Spleen (tissue), 11 donors: ENCODE results near the gene EYA2. TPM values are rescaled to one million over a fixed set of nuclear protein-coding genes. Genes with fewer than 3 reads are reported as not detected.

Experiments used
- DNase-seq: peaks from one replicate; pipeline ENCODE4 v3.0.0-alpha.2; 2020
- H3K27ac ChIP-seq, 8 donors: fragments of 200-600 bp; sonication (generic) in 7 of 8; 1 replicate in 4 of 8; 2 replicates in 4 of 8; pipeline versions ENCODE4 v1.5.0 to v1.8.0; 2016 to 2021; ENCODE audit warnings: inconsistent platforms in 4 of 8, mild to moderate bottlenecking in 4 of 8, moderate library complexity in 1 of 8
- H3K27me3 ChIP-seq, 7 donors: fragments of 200-600 bp; sonication (generic) in 6 of 7; replicated peaks in 1 of 7; 1 replicate in 4 of 7; 2 replicates in 3 of 7; pipeline versions ENCODE4 v1.5.0 to v1.8.0; 2016 to 2021; ENCODE audit warnings: inconsistent platforms in 3 of 7, mild to moderate bottlenecking in 1 of 7
- H3K36me3 ChIP-seq, 6 donors: fragments of 200-600 bp; sonication (generic) in 5 of 6; 1 replicate in 4 of 6; 2 replicates in 2 of 6; pipeline versions ENCODE4 v1.5.0 to v1.8.0; 2016 to 2021; ENCODE audit warnings: inconsistent platforms in 2 of 6
- H3K4me1 ChIP-seq, 6 donors: fragments of 200-600 bp; sonication (generic) in 5 of 6; 1 replicate in 3 of 6; 2 replicates in 3 of 6; pipeline versions ENCODE4 v1.5.0 to v1.8.0; 2016 to 2021; ENCODE audit warnings: inconsistent platforms in 3 of 6
- H3K4me3 ChIP-seq, 8 donors: fragments of 200-600 bp; sonication (generic) in 7 of 8; 1 replicate in 4 of 8; 2 replicates in 4 of 8; pipeline versions ENCODE4 v1.5.0 to v1.8.0; 2016 to 2021; ENCODE audit warnings: inconsistent platforms in 4 of 8, mild to moderate bottlenecking in 4 of 8, moderate library complexity in 2 of 8
- H3K9me3 ChIP-seq, 8 donors: fragments of 200-600 bp; sonication (generic) in 7 of 8; 1 replicate in 4 of 8; 2 replicates in 4 of 8; pipeline versions ENCODE4 v1.5.0 to v1.8.0; 2016 to 2021; ENCODE audit warnings: inconsistent platforms in 4 of 8
- CTCF ChIP-seq, 11 experiments: fragments of 200-600 bp in 7 of 11; fragments of 450-650 bp in 4 of 11; sonication (generic) in 4 of 11; IDR thresholded peaks in 8 of 11; conservative IDR thresholded peaks in 3 of 11; 1 replicate in 7 of 11; 2 replicates in 4 of 11; pipeline versions ENCODE4 v1.4.0 to v1.8.0; 2016 to 2021; ENCODE audit warnings: antibody characterized with exemption in 11 of 11, inconsistent platforms in 4 of 11, mild to moderate bottlenecking in 1 of 11
- POLR2A ChIP-seq, 3 donors: fragments of 450-650 bp; IDR thresholded peaks; one replicate each; pipeline ENCODE4 v1.5.1; 2017; ENCODE audit warnings: antibody characterized with exemption in 3 of 3, mild to moderate bottlenecking in 1 of 3
- POLR2AphosphoS5 ChIP-seq, 3 donors: sonication (generic); formaldehyde crosslinking; IDR thresholded peaks; one replicate each; pipeline ENCODE4 v1.5.1; 2017; ENCODE audit warnings: antibody characterized with exemption in 3 of 3
- WGBS, 5 donors: extraction: QIAGEN DNeasy Blood & Tissue Kit in 3 of 5; methylation state at CpG; one replicate each; pipeline versions ENCODE4 v1.1.5 to v1.1.7; 2013 to 2018; 5-methylcytosine and 5-hydroxymethylcytosine counted together
- intact Hi-C: fragments of 100-400 bp; cut with DNase I; formaldehyde crosslinking; loops from one replicate; pipeline ENCODE4 v1.15.0; 2023; ENCODE audit warnings: low total_unique reads
- polyA plus RNA-seq, 3 donors: library from polyadenylated mRNA; stranded (reverse); fragments of 200-250 nt; gene quantifications; one replicate each; pipeline ENCODE4 v1.2.1, GENCODE V29; 2013
- total RNA-seq, 7 donors: library from RNA; depleted of rRNA in 3 of 7; stranded (reverse); fragments of >200 nt in 3 of 7; fragmentation: NEBNext Ultra II Directional in 4 of 7; extraction: Animal tissue kit (Norgen Biotek cat#: 25700) in 4 of 7; gene quantifications; one replicate each; pipeline versions ENCODE4 v1.1.0 to v1.2.1, GENCODE V29; 2016 to 2021
- donor health status: healthy with polysubstance abuse.
- donor health status: DM: no; HTN: no; CAD: no; lungs with moderate emphysema.
- donor health status: DM: no; HTN: no; CAD: no.
- donor health status: Bipolar disorder and iron deficiency.
- donor health status: healthy.
- donor health status: DM: no; HTN: no; CAD: no.
- donor health status: DM: yes; HTN: yes; CAD: no.

The EYA2 gene
- total and polyA plus RNA-seq, 10 donors: 0.26 to 0.76 (median 0.51) TPM; not detected in 1

GRCh38 chr20:47150403-47151152 lies 255.9 kb downstream of the EYA2 start:
- Histone ChIP-seq H3K27me3 (peaks cover 0 to 33% (median 0%) of the 10 kb centered on the region in 7 donors), H3K4me3 (no peak overlapping the region), H3K4me1 (no peaks in the 10 kb centered on the region), H3K9me3 (peaks cover 0 to 4% (median 0%) of the 10 kb centered on the region in 8 donors), H3K36me3 (no peaks in the 10 kb centered on the region), H3K27ac (no peak overlapping the region)
- DNase-seq: no peak
- intact Hi-C loops: no loop called here
- WGBS, 5 donors: 57 to 64% (median 60%) methylated on average over 11 of the region's 11 CpGs
- TF ChIP-seq CTCF (IDR thresholded peaks at IDR 0.05 in 8 of 11, conservative IDR thresholded peaks at IDR 0.05 in 3 of 11) (peak in 10 of 11 experiments; percentile 25 to 71 (median 50)), POLR2A (IDR thresholded peaks at IDR 0.05) (no peak)

GRCh38 chr20:47152068-47152467 lies 257.4 kb downstream of the EYA2 start:
- Histone ChIP-seq H3K4me3 (no peak overlapping the region), H3K36me3 (no peaks in the 10 kb centered on the region), H3K4me1 (no peaks in the 10 kb centered on the region), H3K27ac (no peak overlapping the region), H3K27me3 (peaks cover 0 to 41% (median 0%) of the 10 kb centered on the region in 7 donors), H3K9me3 (peaks cover 0 to 4% (median 0%) of the 10 kb centered on the region in 8 donors)
- no peak for TF ChIP-seq POLR2A (IDR thresholded peaks at IDR 0.05)
- TF ChIP-seq POLR2AphosphoS5 (IDR thresholded peaks at IDR 0.05): no peak
- TF ChIP-seq CTCF (IDR thresholded peaks at IDR 0.05 in 8 of 11, conservative IDR thresholded peaks at IDR 0.05 in 3 of 11): no peak
- 66 to 76% (median 75%) methylated on average over 4 of the region's 4 CpGs for WGBS, 5 donors
- no peak for DNase-seq
- intact Hi-C loops: no loop called here

GRCh38 chr20:47154089-47154488 lies 259.4 kb downstream of the EYA2 start:
- H3K4me3 ChIP-seq: no peak overlapping the region
- no peaks in the 10 kb centered on the region for H3K4me1 ChIP-seq
- no peak overlapping the region for H3K27ac ChIP-seq
- H3K9me3 ChIP-seq: peaks cover 0 to 4% (median 0%) of the 10 kb centered on the region in 8 donors
- 78 to 84% (median 83%) methylated on average over 2 of the region's 2 CpGs for whole genome bisulfite sequencing, 5 donors
- peaks cover 0 to 41% (median 0%) of the 10 kb centered on the region in 7 donors for H3K27me3 ChIP-seq
- intact Hi-C loops: no loop called here
- TF ChIP-seq POLR2A (IDR thresholded peaks at IDR 0.05) (no peak), POLR2AphosphoS5 (IDR thresholded peaks at IDR 0.05) (no peak), CTCF (IDR thresholded peaks at IDR 0.05 in 8 of 11, conservative IDR thresholded peaks at IDR 0.05 in 3 of 11) (no peak)
- no peak for DNase-seq
- H3K36me3 ChIP-seq: no peaks in the 10 kb centered on the region

GRCh38 chr20:47156301-47157137 lies 261.9 kb downstream of the EYA2 start:
- Histone ChIP-seq H3K36me3 (no peaks in the 10 kb centered on the region), H3K4me1 (no peaks in the 10 kb centered on the region), H3K27me3 (peaks cover 0 to 31% (median 0%) of the 10 kb centered on the region in 7 donors), H3K27ac (no peak overlapping the region), H3K9me3 (peaks cover 0 to 4% (median 0%) of the 10 kb centered on the region in 8 donors), H3K4me3 (no peak overlapping the region)
- intact Hi-C loops: no loop called here
- DNase-seq: no peak
- TF ChIP-seq POLR2AphosphoS5 (IDR thresholded peaks at IDR 0.05): no peak
- WGBS, 5 donors: 73 to 82% (median 74%) methylated on average over 10 of the region's 10 CpGs
